NCI-H1694 treated with DMSO at 0.1 percent for 48 hours (cell line): ENCODE measurements around the gene PPP1R14C.

Experiments used
- DNase-seq: peaks from one replicate; lab custom pipeline; 2025; lab: John Stamatoyannopoulos, UW

Gene PPP1R14C

GRCh38 chr6:150271501-150272263 lies 128.8 kb downstream of the PPP1R14C start:
- DNase-seq = no peak

- DNase-seq = no peak
These were observed 129.6 kb downstream of the PPP1R14C start for GRCh38 chr6:150272264-150272975.

GRCh38 chr6:150272976-150273315 lies 130.1 kb downstream of the PPP1R14C start:
- no peak for DNase-seq

- no peak for DNase-seq
These were observed 130.8 kb downstream of the PPP1R14C start for GRCh38 chr6:150273457-150274309.

GRCh38 chr6:150275489-150275888 lies 132.6 kb downstream of the PPP1R14C start:
- DNase-seq = no peak

GRCh38 chr6:150276168-150276936 lies 133.5 kb downstream of the PPP1R14C start:
- no peak for DNase-seq

- no peak for DNase-seq
These were observed 134.3 kb downstream of the PPP1R14C start for GRCh38 chr6:150276937-150277742.

- DNase-seq = no peak
These were observed 136.7 kb downstream of the PPP1R14C start for GRCh38 chr6:150279533-150279932.

GRCh38 chr6:150280703-150281102 lies 137.9 kb downstream of the PPP1R14C start:
- no peak for DNase-seq

- no peak for DNase-seq
These were observed 138.9 kb downstream of the PPP1R14C start for GRCh38 chr6:150281767-150282166.

- DNase-seq = no peak
These were observed 140.0 kb downstream of the PPP1R14C start for GRCh38 chr6:150282806-150283205.

- no peak for DNase-seq
These were observed 143.6 kb downstream of the PPP1R14C start for GRCh38 chr6:150286460-150286859.

GRCh38 chr6:150286912-150287311 lies 144.1 kb downstream of the PPP1R14C start:
- no peak for DNase-seq

GRCh38 chr6:150288456-150288855 lies 145.6 kb downstream of the PPP1R14C start:
- no peak for DNase-seq

GRCh38 chr6:150289454-150290071 lies 146.7 kb downstream of the PPP1R14C start:
- no peak for DNase-seq

GRCh38 chr6:150290429-150290828 lies 147.6 kb downstream of the PPP1R14C start:
- no peak for DNase-seq

GRCh38 chr6:150291968-150292710 lies 149.3 kb downstream of the PPP1R14C start:
- DNase-seq = no peak

GRCh38 chr6:150293019-150293418 lies 150.2 kb downstream of the PPP1R14C start:
- no peak for DNase-seq

GRCh38 chr6:150293423-150294173 lies 150.8 kb downstream of the PPP1R14C start:
- no peak for DNase-seq
